Natural killer cell (primary cell): Measurements from ENCODE around the gene C11orf21. TPM values are rescaled to one million over a fixed set of nuclear protein-coding genes. Genes with fewer than 3 reads are reported as not detected.

Experiments used
- ATAC-seq, 3 donors: fragments of 150-1000 bp in 2 of 3; fragments of 200-7000 bp in 1 of 3; cut with Tn5 transposase; 1 replicate in 1 of 3; 2 replicates in 2 of 3; pipeline ENCODE4 v1.10.0; 2021; ENCODE audit warnings: mild to moderate bottlenecking in 2 of 3, moderate library complexity in 2 of 3
- DNase-seq, 2 donors: peaks; one replicate each; pipeline versions ENCODE4 v3.0.0 to v3.0.0-alpha.2; 2013 to 2021; ENCODE audit warnings: mixed read lengths in 1 of 2
- H3K27ac ChIP-seq: one replicate; pipeline ENCODE4 v1.5.1; 2013; ENCODE audit warnings: mild to moderate bottlenecking, low read length
- H3K27me3 ChIP-seq: one replicate; pipeline ENCODE4 v1.6.1; 2013; ENCODE audit warnings: low read length; ENCODE audit not compliant: control insufficient read depth, insufficient read depth
- H3K36me3 ChIP-seq: one replicate; pipeline ENCODE4 v1.6.1; 2013; ENCODE audit warnings: low read length; ENCODE audit not compliant: control insufficient read depth, insufficient read depth
- H3K4me1 ChIP-seq: one replicate; pipeline ENCODE4 v1.6.1; 2013; ENCODE audit warnings: low read length; ENCODE audit not compliant: control insufficient read depth, insufficient read depth
- H3K4me3 ChIP-seq: one replicate; pipeline ENCODE4 v1.5.1; 2013; ENCODE audit warnings: low read length
- H3K9me3 ChIP-seq: one replicate; pipeline ENCODE4 v1.6.1; 2013; ENCODE audit warnings: low read length; ENCODE audit not compliant: control insufficient read depth, insufficient read depth
- H3K27ac Mint-ChIP-seq, 2 donors: one replicate each; pipeline ENCODE4 v1.8.0; 2022; ENCODE audit warnings: mild to moderate bottlenecking in 2 of 2, mixed read lengths in 2 of 2, moderate library complexity in 1 of 2
- H3K27me3 Mint-ChIP-seq, 2 donors: one replicate each; pipeline ENCODE4 v1.8.0; 2022; ENCODE audit warnings: low read depth in 2 of 2, mixed read lengths in 2 of 2
- H3K36me3 Mint-ChIP-seq: one replicate; pipeline ENCODE4 v1.8.0; 2022; ENCODE audit warnings: mixed read lengths
- H3K4me1 Mint-ChIP-seq, 2 donors: one replicate each; pipeline ENCODE4 v1.8.0; 2022; ENCODE audit warnings: mixed read lengths in 2 of 2
- H3K4me3 Mint-ChIP-seq: one replicate; pipeline ENCODE4 v1.8.0; 2022; ENCODE audit warnings: mild to moderate bottlenecking, moderate library complexity, mixed read lengths
- H3K9me3 Mint-ChIP-seq, 2 donors: one replicate each; pipeline ENCODE4 v1.8.0; 2022; ENCODE audit warnings: mixed read lengths in 2 of 2
- CTCF ChIP-seq: fragments of 200-600 bp; IDR thresholded peaks from one replicate; pipeline ENCODE4 v1.8.0; 2022; ENCODE audit warnings: antibody characterized with exemption
- WGBS: methylation state at CpG from one replicate; pipeline ENCODE4 v1.1.7; 2013; ENCODE audit warnings: missing lambda C conversion rate; ENCODE audit not compliant: insufficient coverage; 5-methylcytosine and 5-hydroxymethylcytosine counted together
- intact Hi-C: fragments of 100-400 bp; cut with micrococcal nuclease; formaldehyde crosslinking; loops from one replicate; pipeline ENCODE4 v1.14.2; 2022
- total RNA-seq, 4 donors: library from RNA; stranded (reverse); fragments of 120-200 nt in 1 of 4; gene quantifications; one replicate each; pipeline versions ENCODE4 v1.2.3 to v1.2.4, GENCODE V29; 2013 to 2022

C11orf21 gene
- total RNA-seq, 3 donors from 2014 or later (not counting 1 experiment from before 2014, with no cell fraction given), result 227 to 325 (median 237) TPM

GRCh38 chr11:2306877-2307500 lies 5.3 kb upstream of the C11orf21 start:
- no peaks in the 10 kb centered on the region for H3K9me3 Mint-ChIP-seq
- no peak overlapping the region for H3K4me3 ChIP-seq
- H3K36me3 Mint-ChIP-seq, result no peaks in the 10 kb centered on the region
- no peaks in the 10 kb centered on the region for H3K27me3 Mint-ChIP-seq
- H3K4me1 ChIP-seq, result peaks cover 64% of the 10 kb centered on the region
- intact Hi-C loops, result no loop called here
- no peak for TF ChIP-seq CTCF
- peak overlapping the region; percentile 86 to 96 for H3K27ac Mint-ChIP-seq
- ATAC-seq, result no peak
- no peaks in the 10 kb centered on the region for H3K27me3 ChIP-seq
- peak overlapping the region; percentile 86 for H3K27ac ChIP-seq
- H3K4me1 Mint-ChIP-seq, result peaks cover 17 to 58% of the 10 kb centered on the region in 2 donors
- DNase-seq, result no peak
- H3K36me3 ChIP-seq, result peaks cover 11% of the 10 kb centered on the region
- H3K4me3 Mint-ChIP-seq, result peak overlapping the region; percentile 98
- no peaks in the 10 kb centered on the region for H3K9me3 ChIP-seq
- 73% methylated on average over 14 of the region's 14 CpGs for WGBS

- WGBS, result 18% methylated on average over 4 of the region's 4 CpGs
- Mint-ChIP-seq H3K36me3 (no peaks in the 10 kb centered on the region), H3K9me3 (no peaks in the 10 kb centered on the region), H3K27me3 (no peaks in the 10 kb centered on the region), H3K4me3 (peak overlapping the region; percentile 98), H3K4me1 (peaks cover 17 to 57% of the 10 kb centered on the region in 2 donors), H3K27ac (peak overlapping the region; percentile 86 to 96)
- ATAC-seq (no peak), DNase-seq (no peak)
- TF ChIP-seq CTCF, result no peak
- intact Hi-C loops, result no loop called here
- no peaks in the 10 kb centered on the region for H3K27me3 ChIP-seq
- peaks cover 11% of the 10 kb centered on the region for H3K36me3 ChIP-seq
- H3K9me3 ChIP-seq, result no peaks in the 10 kb centered on the region
- H3K4me1 ChIP-seq, result peaks cover 66% of the 10 kb centered on the region
- H3K4me3 ChIP-seq, result peak overlapping the region; percentile 26
- H3K27ac ChIP-seq, result peak overlapping the region; percentile 86
Observed at GRCh38 chr11:2306452-2306823, 4.7 kb upstream of the C11orf21 start.

GRCh38 chr11:2305788-2306451 lies 4.2 kb upstream of the C11orf21 start:
- ATAC-seq, result peak; percentile 8 to 23 (median 22)
- peak overlapping the region; percentile 26 for H3K4me3 ChIP-seq
- peaks cover 70% of the 10 kb centered on the region for H3K4me1 ChIP-seq

More at GRCh38 chr11:2305788-2306451, 4.2 kb upstream of the C11orf21 start:
- peak; percentile 30 to 58 for DNase-seq
- Mint-ChIP-seq H3K4me1 (peaks cover 17 to 57% of the 10 kb centered on the region in 2 donors), H3K27ac (peak overlapping the region; percentile 86 to 96), H3K4me3 (peak overlapping the region; percentile 98), H3K36me3 (no peaks in the 10 kb centered on the region), H3K27me3 (no peaks in the 10 kb centered on the region), H3K9me3 (no peaks in the 10 kb centered on the region)
- H3K9me3 ChIP-seq, result no peaks in the 10 kb centered on the region
- 7% methylated on average over 10 of the region's 12 CpGs for WGBS
- H3K27me3 ChIP-seq, result no peaks in the 10 kb centered on the region
- no peak for TF ChIP-seq CTCF
- H3K27ac ChIP-seq, result peak overlapping the region; percentile 86
- peaks cover 11% of the 10 kb centered on the region for H3K36me3 ChIP-seq
- intact Hi-C loops, result loop anchor here (1.0 kb wide), 1 partner anchor 114 kb away; no protein-coding TSS in a partner anchor
